Bone marrow (tissue), 2 donors: ENCODE measurements around the gene NUPR1.
"Not testable (repeated sequence)": the region's sequence is repeated elsewhere in the genome, so short reads cannot be mapped to it uniquely, and the experiment has no call there.

ENCODE experiments used
- DNase-seq, 2 donors: peaks; one replicate each; lab custom pipeline; 2025; lab: John Stamatoyannopoulos, UW

NUPR1 gene

DNA sequence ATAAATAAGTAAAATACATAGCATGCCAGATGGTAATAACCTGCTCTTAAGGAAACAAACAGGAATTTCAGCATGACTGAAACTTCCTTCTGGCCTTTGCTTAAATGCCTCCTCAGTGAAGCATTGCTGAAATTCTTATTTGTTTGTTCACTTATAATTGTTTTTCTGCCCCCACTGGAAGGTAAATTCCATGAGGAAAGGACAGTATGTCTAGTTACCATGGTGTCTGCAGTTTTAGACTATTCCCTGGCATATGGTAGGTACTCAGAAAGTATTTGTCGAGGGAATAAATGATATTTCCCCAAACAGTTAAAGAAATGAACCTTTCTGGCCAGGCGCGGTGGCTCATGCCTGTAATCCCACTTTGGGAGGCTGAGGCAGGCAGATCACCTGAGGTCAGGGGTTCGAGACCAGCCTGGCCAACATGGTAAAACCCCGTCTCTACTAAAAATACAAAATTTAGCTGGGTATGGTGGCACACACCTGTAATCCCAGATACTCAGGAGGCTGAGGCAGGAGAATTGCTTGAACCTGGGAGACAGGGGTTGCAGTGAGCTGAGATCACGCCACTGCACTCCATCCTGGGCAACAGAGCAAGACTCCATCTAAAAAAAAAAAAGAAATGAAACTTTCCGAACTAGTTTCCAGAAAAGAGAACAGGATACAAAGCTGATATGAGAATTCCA, 11.5 kb downstream of the NUPR1 start:
- DNase-seq = not testable (repeated sequence)

DNA sequence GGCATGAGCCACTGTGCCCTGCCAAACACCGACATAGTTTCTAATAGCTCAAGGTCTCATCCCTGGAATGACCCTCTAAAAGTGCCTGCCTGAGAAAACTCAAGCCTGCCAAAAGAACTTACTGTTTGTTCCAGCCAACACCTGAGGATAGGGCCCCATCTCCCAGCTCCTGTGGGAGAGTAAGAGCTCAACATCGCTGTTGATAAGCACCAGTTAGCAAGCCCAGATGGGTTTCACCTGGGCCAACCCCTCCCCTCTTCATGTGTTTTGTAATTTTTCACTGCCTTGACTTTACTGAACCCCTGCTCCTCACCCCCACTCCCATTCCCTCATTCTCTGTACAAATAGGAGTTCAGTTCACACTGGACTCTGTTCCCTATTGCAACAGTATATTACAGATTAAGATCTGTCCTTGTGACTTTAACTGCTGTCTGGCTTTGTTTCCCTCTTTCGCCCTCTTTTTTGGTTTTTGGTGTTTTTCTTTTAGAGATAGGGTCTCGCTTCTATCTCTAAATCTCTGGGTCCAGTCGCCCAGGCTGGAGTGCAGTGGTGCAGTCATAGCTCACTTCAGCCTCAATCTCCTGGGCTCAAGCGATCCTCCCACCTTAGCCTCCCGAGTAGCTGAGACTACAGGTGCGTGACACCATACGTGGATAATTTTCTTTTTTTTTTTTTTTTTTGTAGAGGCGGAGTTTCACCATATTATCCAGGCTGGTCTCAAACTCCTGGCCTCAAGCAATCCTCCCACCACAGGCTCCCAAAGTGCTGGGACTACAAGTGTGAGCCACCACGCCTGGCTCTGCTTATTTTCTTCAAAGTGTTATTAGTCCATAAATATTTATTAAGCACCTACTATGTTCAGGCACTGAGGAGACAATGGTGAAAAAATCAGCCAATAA, 12.3 kb downstream of the NUPR1 start:
- DNase-seq = no peak

DNA sequence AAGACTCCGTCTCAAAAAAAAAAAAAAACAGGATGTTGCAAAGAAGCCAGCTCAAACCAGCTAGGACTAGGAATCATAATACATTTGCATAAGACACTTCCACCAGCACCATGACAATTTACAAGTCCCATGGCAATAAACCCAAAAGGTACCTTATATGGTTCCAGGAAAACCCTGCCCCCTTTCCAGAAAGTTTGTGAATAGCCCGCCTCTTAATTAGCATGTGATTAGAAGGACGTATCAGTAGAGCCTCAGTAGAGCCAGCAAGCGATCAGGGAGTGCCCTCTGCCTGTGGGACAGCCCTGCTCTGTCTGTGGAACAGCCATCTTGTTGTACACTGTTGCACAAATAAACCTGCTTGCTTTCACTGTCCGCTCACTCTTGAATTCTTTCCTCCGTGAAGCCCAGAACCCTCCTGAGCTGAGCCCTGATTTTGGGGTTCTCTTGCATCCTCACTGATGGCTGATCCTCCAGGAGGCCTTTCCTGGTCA, 14.0 kb downstream of the NUPR1 start:
- no peak for DNase-seq

DNA sequence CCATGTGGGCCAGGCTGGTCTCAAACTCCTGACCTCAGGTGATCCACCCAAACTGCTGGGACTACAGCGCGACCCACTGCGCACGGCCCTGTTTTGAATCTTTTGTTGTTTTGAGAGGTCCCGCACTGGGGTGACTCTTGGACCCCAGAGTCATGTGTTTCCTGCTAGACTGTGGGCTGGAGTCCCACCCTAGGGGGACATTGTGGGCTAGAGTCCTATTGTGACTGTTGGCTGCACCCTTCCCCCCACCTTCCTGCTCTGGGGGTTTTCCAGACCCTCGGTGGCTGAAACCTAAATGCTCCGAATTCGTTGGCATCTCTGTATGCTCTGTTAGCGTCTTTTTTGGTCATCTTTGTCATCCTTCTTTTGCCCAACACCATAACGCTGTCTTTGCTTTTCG, 16.0 kb downstream of the NUPR1 start:
- DNase-seq = no peak

DNA sequence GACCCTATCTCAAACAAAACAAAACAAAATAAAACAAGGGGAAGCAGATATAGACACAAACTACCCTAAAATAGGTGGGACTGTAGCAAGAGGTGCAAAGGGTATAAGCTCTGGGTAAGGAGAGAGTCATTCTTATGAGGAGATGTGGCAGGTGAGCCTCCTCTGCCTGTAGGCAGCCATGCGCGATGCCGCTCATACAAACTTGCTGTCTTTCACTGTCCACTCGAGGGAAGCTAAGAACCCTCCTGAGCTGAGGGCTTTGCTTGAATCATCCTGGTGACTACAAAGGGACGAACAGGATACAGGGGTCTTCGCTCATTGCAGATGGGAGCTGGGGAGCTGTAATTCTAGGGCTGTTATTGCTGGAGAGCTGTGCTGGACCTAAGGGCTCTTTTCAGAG, 17.3 kb downstream of the NUPR1 start:
- no peak for DNase-seq

DNA sequence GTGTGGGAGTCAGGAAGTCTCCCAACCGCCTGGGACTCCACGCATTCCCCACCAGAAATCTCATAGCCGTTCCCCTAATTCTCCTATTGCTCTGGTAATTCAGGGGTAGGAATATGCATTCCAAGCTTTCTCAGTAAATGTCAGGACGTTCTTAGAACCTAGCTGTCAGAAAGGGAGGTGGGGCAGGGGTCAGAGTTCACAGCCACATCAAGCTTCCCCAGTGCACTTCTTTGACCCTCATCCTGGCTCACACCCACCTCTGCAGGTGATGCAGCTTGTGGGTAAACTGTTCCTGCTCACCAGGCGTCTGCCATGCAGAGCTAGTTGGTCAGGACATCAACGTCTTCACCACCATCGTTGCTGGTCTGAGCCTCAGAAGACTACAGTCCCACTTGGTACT, 18.1 kb downstream of the NUPR1 start:
- DNase-seq = no peak

DNA sequence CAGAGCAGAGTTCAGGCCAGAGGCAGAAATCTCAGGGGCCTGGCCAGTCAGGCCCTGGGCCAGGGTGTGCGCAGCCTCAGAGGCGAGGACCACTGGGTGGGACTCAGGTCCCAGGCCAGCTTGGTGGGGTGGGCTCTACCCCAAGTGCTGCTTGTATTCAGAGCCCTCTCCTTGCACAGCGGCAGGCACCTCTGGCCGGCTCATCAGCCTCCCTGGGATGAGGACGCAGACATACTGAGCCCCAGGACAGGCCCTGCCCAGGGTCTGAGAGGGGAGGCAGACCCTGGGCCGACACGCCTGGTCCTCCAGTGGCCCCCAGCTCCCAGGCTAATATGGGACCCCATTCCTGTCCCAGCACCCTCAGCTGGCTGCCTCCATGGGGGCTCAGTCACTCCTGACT, 24.5 kb downstream of the NUPR1 start:
- DNase-seq = no peak

DNA sequence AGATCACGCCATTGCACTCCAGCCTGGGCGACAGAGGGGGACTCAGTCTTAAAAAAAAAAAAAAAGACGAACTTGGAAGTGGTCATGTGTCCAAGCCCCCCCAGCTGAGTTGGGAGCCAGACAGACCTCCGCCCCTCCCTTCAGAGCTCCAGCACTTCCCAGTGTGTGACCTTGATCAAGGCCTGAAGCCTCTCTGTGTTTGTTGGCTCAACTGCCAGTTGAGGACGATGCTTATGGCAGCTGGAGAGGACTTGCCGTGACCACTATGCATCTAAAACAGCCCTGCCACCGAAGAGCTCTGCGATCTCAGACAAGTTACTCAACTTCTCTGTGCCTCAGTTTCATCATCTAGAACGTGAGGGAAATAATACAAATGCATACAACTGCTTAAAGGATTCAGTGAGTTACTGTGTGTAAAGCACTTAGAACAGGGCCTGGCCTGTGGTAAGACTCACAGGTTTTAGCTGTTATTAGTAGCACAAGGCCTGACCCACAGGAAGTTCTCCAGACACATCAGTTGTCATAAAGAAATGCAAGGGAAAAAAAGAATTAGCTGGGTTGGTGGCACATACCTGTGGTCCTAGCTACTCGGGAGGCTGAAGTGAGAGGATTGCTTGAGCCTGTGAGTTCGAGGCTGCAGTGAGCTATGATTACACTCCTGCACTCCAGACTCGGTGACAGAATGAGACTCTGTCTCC, 25.1 kb downstream of the NUPR1 start:
- DNase-seq = no peak

DNA sequence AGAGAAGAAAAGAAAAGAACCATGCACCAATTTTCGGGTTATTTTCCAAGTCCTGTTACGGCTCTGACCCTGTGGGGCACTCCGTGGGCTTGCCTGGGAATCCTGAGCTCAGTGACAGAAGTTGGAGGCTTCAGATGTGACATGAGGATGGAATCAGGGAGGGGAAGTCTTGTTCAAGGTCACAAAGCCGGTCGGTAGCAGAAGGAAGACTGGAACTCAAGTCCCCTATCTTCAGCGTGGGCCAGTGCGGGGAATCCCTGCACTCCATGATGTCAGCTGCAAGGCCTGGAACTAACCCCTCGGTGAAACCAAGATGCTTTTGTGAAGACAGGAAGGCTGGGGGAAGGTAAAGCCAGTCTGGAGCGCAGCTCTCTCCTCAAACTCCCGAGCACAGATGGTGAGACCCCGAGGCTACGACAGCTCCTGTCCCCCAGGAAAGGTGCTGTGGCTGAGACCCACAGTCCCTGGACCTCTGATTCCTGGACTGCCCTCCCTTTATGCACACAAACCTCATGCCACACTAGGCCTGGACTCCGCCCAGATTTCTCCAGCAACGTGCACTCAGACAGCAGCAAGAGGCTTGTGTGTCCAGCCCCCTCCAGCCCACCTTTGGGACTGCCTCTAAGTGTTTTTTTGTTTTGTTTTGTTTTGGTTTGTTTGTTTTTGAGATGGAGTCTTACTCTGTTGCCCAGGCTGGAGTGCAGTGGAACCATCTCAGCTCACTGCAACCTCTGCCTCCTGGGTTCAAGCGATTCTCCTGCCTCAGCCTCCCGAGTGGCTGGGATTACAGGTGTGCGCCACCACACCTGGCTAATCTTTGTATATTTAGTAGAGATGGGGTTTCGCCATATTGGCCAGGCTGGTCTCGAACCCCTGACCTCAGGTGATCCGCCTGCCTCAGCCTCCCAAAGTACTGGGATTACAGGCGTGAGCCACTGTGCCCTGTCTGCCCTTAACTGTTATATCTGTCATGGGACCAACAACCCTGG, 26.7 kb downstream of the NUPR1 start:
- DNase-seq = no peak

DNA sequence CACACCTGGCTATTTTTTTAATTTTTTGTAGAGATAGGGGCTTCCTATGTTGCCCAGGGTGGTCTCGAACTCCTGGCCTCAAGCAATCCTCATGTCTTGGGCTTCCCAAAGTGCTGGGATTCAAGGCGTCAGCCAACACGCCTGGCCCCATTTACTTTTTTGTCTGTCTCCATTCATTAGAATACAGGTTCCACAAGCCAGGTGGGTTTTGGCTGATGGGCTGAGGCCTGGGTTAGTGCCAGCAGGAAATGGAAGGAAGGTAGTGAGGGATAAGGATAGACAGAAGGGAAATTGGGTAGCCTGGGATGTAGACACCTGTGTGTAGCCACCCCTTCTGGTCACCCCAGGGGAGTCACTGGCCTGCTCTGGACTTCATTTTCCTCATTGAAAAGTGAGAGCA, 27.7 kb downstream of the NUPR1 start:
- no peak for DNase-seq

DNA sequence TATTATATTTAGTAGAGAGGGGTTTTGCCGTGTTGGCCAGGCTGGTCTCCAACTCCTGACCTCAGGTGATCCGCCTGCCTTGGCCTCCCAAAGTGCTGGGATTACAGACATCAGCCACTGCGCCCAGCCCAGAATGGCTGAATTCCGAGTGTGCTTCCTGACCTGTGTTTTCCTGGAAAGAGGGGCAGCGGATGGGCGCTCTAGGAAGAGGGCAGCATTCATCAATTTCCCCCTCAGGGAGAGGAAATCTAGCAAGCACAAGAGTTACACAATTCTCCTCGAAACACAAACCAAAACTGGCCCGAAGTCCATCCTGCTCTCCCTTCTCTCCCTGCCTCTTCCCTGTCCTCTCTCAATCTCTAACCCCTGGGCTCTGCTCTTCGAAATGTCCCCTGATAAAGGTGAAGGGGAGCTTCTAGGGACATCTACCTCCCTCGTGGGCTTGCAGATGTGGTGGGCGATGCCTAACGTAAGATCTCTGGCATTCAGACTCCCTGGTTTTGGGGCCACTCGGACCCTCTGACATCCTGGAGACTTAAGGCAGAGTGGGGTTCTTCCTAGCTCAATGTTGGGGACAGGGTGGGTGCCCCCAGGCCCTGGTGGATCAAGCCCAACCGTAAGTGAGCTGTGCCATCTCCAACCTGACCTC, 33.2 kb downstream of the NUPR1 start:
- no peak for DNase-seq

DNA sequence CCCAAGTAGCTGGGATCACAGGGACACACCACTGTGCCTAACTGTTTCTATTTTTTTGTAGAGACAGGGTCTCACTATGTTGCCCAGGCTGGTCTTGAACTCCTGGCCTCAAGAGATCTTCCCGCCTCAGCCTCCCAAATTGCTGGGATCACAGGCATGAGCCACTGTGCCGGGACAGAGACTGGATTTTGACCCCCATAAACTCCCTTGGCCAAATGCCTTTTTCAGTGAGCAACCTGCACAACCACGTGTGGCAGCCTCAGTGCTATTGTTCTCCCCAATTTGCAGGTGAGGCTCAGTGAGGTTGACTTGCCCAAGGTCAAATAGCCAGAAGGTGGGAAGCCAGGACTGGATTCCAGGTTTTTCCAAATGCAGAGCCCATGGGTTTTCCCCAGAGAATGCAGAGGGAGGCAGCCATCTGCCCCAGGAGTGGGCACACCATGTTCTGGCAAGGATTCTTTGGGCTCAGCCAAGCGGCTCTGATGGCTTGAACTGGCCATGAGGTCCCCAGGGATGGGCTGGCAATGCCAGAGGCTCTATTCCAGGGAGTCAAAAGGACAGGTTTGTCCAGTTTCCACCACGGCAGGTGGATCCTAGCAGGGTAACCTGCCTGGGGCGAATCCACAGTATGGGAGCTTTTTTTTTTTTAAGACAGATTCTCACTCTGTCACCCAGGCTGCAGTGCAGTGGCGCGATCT, 33.9 kb downstream of the NUPR1 start:
- DNase-seq = no peak

DNA sequence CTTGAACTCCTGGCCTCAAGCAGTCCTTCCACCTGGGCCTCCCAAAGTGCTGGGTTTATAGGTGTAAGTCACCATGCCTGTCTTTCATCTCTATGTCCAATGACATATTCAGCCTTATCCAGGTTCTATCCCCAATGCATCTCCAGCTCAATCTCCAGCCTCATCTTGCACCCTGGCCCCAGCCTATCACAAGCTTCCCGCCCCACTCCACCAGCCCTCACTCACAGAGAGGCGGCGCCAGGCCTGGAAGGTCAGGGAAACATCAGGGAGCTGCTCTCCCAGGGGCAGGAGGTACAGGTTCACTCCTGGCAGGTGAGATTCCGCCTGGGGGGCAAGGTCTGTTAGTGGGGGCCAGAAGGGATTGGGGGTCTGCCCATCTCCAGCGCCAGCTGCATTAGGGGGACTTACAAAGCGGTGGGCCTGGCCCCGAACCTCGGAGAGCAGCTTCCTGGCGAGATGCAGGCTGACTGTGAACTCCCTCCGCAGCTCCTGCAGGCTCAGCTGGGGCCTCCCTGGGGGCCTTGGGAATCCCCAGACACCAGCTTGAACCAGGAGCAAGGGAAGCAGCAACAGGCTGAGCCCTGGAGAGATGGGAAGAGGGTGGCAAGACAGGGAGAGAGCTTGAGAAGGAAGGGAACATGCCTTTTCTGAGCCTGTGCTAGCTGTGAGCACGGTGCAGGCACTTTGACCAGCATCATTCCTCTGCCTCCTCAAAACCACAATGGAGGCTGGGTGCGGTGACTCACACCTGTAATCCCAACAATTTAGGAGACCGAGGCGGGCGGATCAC, 35.1 kb downstream of the NUPR1 start:
- no peak for DNase-seq

DNA sequence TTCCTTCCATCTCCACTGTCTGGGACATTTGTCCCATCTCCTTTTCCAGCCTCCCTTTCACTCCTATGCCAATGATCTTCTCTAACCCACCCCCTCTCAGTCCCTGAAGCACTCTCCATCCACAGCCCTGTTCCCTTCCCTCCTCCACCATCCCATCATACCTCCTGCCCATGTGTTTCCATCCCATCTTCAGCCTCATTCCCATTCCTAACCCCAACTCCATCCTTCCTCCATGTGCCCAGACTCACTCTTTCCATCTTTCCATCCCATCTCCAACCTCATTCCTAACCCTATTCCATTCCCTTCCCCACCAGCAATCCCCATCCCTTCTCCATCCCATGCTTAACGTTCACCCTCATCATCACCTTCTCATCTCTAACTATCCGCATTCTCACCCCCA, 36.5 kb downstream of the NUPR1 start:
- DNase-seq = no peak

DNA sequence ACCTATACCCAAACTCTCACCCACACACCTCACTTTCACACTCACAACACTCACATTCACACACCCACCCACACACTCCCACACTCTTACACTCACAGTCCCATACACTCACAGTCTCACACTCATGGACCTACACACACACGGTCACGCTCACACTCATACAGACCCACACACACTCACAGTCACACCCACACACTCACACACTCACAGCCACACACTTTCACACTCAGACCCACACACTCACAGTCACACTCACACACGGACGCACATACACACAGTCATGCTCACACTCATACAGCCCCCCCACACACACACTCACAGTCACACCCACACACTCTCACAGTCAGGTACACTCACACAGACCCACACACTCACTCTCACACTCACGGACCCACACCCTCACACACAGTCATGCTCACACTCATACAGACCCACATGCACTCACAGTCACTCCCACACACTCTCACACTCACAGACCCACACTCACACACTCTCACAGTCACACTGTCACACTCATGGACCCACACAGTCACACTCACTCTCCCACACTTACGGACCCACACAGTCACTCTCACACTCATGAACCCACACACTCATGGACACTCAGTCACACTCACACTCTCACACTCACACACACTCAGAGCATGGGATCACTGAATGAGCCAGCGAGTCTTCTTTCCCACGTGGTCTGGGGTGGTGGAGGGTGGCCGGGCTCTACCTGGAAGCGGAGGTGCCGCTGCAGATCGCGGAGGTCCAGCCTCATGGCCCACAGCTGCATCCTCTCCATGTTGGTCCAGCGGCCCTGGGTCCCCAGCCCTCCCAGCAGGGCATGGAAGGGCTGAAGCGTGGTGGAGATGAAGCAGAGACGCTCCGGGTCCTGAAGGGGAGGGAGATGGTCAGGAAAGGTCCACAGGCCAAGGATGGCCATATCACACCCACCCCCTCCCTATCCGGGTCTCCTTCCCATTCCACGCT, 37.2 kb downstream of the NUPR1 start:
- DNase-seq = no peak

DNA sequence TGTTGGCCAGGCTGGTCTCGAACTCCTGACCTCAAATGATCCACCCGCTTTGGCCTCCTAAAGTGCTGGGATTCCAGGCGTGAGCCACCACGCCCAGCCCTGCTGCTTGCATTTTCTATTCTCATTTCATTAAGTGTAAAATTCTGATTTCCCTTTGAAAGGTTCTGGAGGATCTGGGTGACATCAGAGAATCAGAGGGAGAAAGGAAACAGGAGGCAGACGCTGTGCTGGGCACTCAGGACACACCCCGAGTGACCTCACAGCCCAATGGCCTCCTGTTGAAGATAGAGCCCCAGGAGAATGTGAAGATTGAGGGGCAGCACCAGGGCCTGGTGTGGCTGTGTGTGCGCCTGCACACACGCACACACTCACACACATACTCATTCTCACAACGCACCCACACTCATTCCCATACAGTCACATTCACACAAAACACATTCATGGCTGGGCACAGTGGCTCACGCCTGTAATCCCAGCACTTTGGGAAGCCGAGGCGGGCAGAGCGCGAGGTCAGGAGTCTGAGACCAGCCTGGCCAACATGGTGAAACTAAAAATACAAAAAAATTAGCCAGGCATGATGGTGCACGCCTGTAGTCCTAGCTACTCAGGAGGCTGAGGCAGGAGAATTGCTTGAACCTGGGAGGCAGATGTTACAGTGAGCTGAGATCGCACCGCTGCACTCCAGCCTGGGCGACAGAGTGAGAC, 38.1 kb downstream of the NUPR1 start:
- DNase-seq = not testable (repeated sequence)

DNA sequence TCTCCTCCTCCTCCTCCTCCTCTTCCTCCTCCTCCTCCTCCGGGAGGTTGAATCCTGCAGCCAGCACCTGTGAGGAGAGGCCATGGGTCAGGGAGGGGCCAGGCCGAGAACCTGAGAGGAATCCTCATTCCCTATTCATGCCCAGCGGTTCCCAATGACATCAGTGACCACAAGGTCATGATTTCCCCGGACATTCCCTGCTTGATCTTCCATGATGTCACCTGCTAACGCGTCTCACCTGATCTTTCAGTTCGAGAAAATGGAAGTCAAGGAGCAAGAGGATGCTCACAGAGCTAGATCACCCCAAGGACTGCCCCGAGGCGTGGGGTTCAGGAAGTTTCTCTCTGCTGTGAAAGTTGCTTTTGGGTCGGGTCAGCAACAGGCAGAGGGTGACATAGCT, 38.9 kb downstream of the NUPR1 start:
- no peak for DNase-seq
